Transverse colon (tissue), 4 donors: ENCODE data around the gene HOXC13. TPM values are rescaled to one million over a fixed set of nuclear protein-coding genes. Genes with fewer than 3 reads are reported as not detected.

ENCODE experiments used
- DNase-seq: peaks from one replicate; pipeline ENCODE4 v3.0.0-alpha.2; 2019
- H3K27ac ChIP-seq, 4 donors: fragments of 200-600 bp; sonication (generic); 2 replicates each; pipeline ENCODE4 v1.5.1; 2016 to 2018; ENCODE audit warnings: inconsistent platforms in 4 of 4
- H3K27me3 ChIP-seq: fragments of 200-600 bp; sonication (generic); 2 replicates; pipeline ENCODE4 v1.5.1; 2017; ENCODE audit warnings: inconsistent platforms
- H3K36me3 ChIP-seq, 4 donors: fragments of 200-600 bp; sonication (generic); 2 replicates each; pipeline ENCODE4 v1.5.1; 2017 to 2019; ENCODE audit warnings: inconsistent platforms in 4 of 4
- H3K4me1 ChIP-seq, 4 donors: fragments of 200-600 bp; sonication (generic); 2 replicates each; pipeline ENCODE4 v1.5.1; 2017 to 2020; ENCODE audit warnings: inconsistent platforms in 4 of 4
- H3K4me3 ChIP-seq, 4 donors: fragments of 200-600 bp; sonication (generic); 1 replicate in 1 of 4; 2 replicates in 3 of 4; pipeline versions ENCODE4 v1.5.1 to v1.6.1; 2017 to 2019; ENCODE audit warnings: inconsistent platforms in 4 of 4
- H3K9me3 ChIP-seq, 2 donors: fragments of 200-600 bp; sonication (generic); 2 replicates each; pipeline ENCODE4 v1.5.1; 2017 to 2019; ENCODE audit warnings: inconsistent platforms in 2 of 2
- EP300 ChIP-seq: sonication (generic); formaldehyde crosslinking; IDR thresholded peaks from one replicate; pipeline ENCODE4 v1.6.1; 2017; ENCODE audit warnings: antibody characterized with exemption, low read depth
- POLR2A ChIP-seq: fragments of 450-650 bp; IDR thresholded peaks from one replicate; pipeline ENCODE4 v1.6.1; 2016; ENCODE audit warnings: antibody characterized with exemption, mild to moderate bottlenecking, moderate library complexity
- POLR2AphosphoS5 ChIP-seq, 3 donors: sonication (generic); formaldehyde crosslinking; IDR thresholded peaks; one replicate each; pipeline ENCODE4 v1.6.1; 2016; ENCODE audit warnings: antibody characterized with exemption in 3 of 3
- WGBS, 2 donors: methylation state at CpG; one replicate each; pipeline ENCODE4 v1.1.5; 2018; ENCODE audit warnings: low coverage in 1 of 2; 5-methylcytosine and 5-hydroxymethylcytosine counted together
- in situ Hi-C, 4 donors: fragments of 200-750 bp; cut with MboI; loops; one replicate each; pipeline versions ENCODE4 v1.15.0 to v1.15.1; 2017; ENCODE audit warnings: low sequenced_read_pairs in 3 of 4, low pct_ligation_motif_present in 1 of 4, low pct_unique_long_range_greater_than_20kb in 1 of 4
- intact Hi-C: fragments of 100-400 bp; cut with DNase I; formaldehyde crosslinking; loops from one replicate; pipeline ENCODE4 v1.15.1; 2023; ENCODE audit warnings: low total_unique reads
- total RNA-seq, 4 donors: library from RNA; depleted of rRNA; stranded (reverse); fragments of >200 nt; gene quantifications; one replicate each; pipeline ENCODE4 v1.1.0, GENCODE V29; 2016
- TF ChIP-seq, protein P1 (sequence below), 5 experiments: fragments of 200-600 bp in 3 of 5; fragments of 450-650 bp in 2 of 5; sonication (generic) in 3 of 5; IDR thresholded peaks; 1 replicate in 2 of 5; 2 replicates in 3 of 5; pipeline ENCODE4 v1.5.1; 2016 to 2017; ENCODE audit warnings: antibody characterized with exemption in 5 of 5, inconsistent platforms in 3 of 5, mild to moderate bottlenecking in 2 of 5, moderate library complexity in 1 of 5

Gene HOXC13
- total RNA-seq, 4 donors from 2014 or later = not detected

GRCh38 chr12:53960187-53961024 is 21.8 kb downstream of the HOXC13 start:
- H3K4me1 ChIP-seq = peaks cover 0 to 12% (median 0%) of the 10 kb centered on the region in 4 donors
- peaks cover 100% of the 10 kb centered on the region for H3K27me3 ChIP-seq
- in situ Hi-C loops = no loop called here
- WGBS, 2 donors = 25 to 26% methylated on average over 9 to 38 of the region's 39 CpGs
- H3K27ac ChIP-seq = no peak overlapping the region
- TF ChIP-seq, protein P1, sequence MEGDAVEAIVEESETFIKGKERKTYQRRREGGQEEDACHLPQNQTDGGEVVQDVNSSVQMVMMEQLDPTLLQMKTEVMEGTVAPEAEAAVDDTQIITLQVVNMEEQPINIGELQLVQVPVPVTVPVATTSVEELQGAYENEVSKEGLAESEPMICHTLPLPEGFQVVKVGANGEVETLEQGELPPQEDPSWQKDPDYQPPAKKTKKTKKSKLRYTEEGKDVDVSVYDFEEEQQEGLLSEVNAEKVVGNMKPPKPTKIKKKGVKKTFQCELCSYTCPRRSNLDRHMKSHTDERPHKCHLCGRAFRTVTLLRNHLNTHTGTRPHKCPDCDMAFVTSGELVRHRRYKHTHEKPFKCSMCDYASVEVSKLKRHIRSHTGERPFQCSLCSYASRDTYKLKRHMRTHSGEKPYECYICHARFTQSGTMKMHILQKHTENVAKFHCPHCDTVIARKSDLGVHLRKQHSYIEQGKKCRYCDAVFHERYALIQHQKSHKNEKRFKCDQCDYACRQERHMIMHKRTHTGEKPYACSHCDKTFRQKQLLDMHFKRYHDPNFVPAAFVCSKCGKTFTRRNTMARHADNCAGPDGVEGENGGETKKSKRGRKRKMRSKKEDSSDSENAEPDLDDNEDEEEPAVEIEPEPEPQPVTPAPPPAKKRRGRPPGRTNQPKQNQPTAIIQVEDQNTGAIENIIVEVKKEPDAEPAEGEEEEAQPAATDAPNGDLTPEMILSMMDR (IDR thresholded peaks at IDR 0.05) = no peak
- TF ChIP-seq POLR2A (no peak), EP300 (no peak), POLR2AphosphoS5 (IDR thresholded peaks at IDR 0.05) (no peak)
- H3K9me3 ChIP-seq = no peaks in the 10 kb centered on the region
- no peak for DNase-seq
- no peaks in the 10 kb centered on the region for H3K36me3 ChIP-seq
- intact Hi-C loops = no loop called here
- no peak overlapping the region for H3K4me3 ChIP-seq

DNA sequence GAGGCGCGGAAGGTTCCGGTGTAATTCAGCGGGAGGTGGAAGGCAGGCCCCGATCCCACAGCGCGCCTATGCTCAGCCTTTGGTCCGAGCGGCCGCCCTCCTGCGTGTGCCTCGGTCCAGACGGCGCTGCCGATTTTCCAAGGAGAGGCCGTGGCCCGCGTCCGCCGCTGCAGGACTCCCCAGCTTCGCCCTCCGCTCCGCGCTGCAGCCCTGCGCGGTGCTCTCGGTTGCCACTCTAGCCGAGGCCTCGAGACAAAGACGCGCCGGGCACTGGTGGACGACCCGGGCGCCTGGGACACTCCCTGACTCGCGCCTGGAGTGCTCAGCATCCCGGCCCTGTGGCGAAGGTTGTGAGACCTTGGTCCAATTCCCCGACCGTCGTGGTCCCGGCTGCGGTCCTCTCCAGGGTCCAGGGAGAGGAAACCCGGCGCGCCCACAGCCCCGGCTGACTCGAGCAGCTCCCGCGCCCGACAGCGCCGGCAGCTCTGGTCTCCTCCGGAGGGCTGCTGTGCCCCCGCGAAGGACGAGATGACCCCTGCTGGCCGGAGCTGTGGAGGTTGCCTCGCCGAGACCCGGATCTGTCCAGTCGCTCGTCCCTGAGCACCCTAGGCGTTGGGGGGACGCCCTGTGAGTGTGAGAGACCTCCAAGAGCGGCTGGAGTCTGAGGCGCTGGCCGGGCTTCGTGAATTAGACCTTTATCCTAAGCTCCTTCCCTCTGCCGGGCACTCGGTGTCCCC is 22.6 kb downstream of the HOXC13 start:
- Histone ChIP-seq H3K4me1 (peaks cover 0 to 19% (median 3%) of the 10 kb centered on the region in 4 donors), H3K36me3 (no peaks in the 10 kb centered on the region), H3K27me3 (peaks cover 100% of the 10 kb centered on the region), H3K4me3 (no peak overlapping the region), H3K9me3 (no peaks in the 10 kb centered on the region), H3K27ac (no peak overlapping the region)
- in situ Hi-C loops (no loop called here), intact Hi-C loops (no loop called here)
- DNase-seq = no peak
- WGBS, 2 donors = 16% methylated on average over 46 of the region's 72 CpGs; no CpG with 5 or more reads in 1 of the 2 donors
- no peak for TF ChIP-seq EP300

- in situ Hi-C loops = no loop called here
- TF ChIP-seq POLR2A (no peak), EP300 (no peak)
- TF ChIP-seq, protein P1 (IDR thresholded peaks at IDR 0.05) = no peak
- intact Hi-C loops = no loop called here
Measured at GRCh38 chr12:53963005-53963404, 24.4 kb downstream of the HOXC13 start.

DNA sequence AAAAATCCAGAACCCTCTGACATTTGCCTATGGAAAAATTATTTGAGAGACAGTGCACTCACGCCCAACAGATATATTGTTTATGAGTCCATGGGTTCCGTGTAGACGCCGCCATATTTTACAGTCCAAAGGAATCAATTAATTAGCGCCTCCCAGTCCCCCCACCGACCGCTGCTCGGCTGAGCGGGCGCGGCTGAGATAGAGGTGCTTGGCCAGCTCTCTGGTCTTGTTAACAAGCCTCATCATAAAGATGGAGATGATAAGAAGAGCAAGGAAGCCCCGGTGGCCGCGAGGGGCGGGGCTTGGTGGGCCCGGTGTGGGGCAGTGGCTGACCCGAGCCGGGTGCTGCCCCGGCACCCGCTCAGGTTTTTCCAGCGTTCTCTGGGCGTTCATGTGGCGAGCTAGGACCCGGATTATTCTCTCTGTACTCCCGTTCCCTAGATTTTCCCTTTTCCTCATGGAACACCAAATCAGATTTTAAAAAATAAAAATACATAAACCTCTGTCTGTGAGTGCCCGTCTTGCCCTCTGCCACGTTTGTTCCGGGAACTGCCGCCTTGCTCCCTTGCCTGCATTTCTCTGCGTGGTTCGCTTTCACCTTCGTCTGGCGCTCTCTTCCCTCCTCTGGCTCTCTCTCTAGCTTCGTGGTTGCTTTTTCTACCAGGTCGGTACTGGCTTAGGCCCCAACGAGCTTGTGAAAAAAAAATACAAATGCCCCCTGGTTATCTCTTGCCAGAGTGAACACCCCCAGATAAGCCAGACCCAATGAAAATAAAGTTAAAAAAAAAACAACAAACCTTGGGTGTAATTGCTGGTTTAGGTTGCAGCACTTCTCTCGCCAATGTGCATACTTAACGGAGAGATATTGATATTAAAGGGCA is 25.0 kb downstream of the HOXC13 start:
- Histone ChIP-seq H3K9me3 (no peaks in the 10 kb centered on the region), H3K27me3 (peaks cover 100% of the 10 kb centered on the region), H3K4me3 (no peak overlapping the region), H3K4me1 (peaks cover 0 to 22% (median 6%) of the 10 kb centered on the region in 4 donors), H3K36me3 (no peaks in the 10 kb centered on the region), H3K27ac (no peak overlapping the region)
- TF ChIP-seq, protein P1 (IDR thresholded peaks at IDR 0.05) = no peak
- TF ChIP-seq POLR2A (no peak), EP300 (no peak), POLR2AphosphoS5 (IDR thresholded peaks at IDR 0.05) (no peak)
- 14 to 25% methylated on average over 10 to 38 of the region's 38 CpGs for WGBS, 2 donors
- in situ Hi-C loops = no loop called here
- intact Hi-C loops = no loop called here
- no peak for DNase-seq

More at GRCh38 chr12:53963005-53963404, 24.4 kb downstream of the HOXC13 start:
- peaks cover 0 to 22% (median 6%) of the 10 kb centered on the region in 4 donors for H3K4me1 ChIP-seq
- no peak for DNase-seq
- H3K27ac ChIP-seq = no peak overlapping the region
- H3K36me3 ChIP-seq = no peaks in the 10 kb centered on the region
- no peak overlapping the region for H3K4me3 ChIP-seq
- H3K9me3 ChIP-seq = no peaks in the 10 kb centered on the region
- WGBS, 2 donors = 48 to 71% methylated on average over 1 to 7 of the region's 7 CpGs
- H3K27me3 ChIP-seq = peaks cover 100% of the 10 kb centered on the region
